ENCODE measurements around the gene NKIRAS1.
"Not testable (repeated sequence)": the region's sequence is repeated elsewhere in the genome, so short reads cannot be mapped to it uniquely, and the experiment has no call there.

The NKIRAS1 gene

GRCh38 chr3:23867400-23867799 is 49.4 kb downstream of the NKIRAS1 start:
- no peak for DNase-seq

DNA sequence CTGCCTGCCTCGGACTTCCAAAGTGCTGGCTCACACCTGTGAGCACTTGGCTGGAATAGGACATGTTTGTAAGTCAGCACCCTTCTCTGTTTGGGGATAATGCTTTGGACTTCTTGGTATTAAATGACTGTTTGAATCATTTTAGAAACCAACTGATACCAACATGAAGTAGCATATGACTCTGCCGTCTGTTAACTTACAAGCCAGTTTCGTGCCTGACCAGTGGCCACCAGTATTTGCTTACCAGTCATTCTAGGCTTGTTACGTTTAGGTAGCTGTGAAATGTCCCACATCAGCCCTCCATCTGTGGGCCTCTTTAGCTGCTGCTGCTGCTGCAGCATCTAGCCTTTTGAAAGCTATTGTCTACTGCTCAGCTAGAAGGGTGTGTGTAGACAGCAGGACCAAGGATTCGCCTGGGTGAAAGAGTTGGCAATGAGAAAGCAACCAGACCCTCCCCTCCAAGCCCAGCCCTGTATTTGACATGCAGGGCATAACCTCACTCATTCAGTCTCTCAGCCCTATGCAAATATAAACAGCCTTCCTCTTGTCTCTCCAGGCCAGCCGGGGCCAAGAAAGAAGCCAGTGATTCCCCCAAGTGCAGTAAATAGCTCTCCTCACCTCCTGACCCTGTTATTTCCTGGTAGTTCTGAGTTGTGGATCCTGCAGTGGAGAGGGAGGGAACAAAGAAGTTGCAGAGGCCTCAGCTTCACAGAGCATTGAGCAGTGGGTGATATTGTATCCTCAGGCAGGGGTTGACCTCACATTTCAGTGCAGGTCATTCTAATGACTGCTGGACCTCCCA is 51.0 kb downstream of the NKIRAS1 start:
- peak; percentile 12 for DNase-seq

DNA sequence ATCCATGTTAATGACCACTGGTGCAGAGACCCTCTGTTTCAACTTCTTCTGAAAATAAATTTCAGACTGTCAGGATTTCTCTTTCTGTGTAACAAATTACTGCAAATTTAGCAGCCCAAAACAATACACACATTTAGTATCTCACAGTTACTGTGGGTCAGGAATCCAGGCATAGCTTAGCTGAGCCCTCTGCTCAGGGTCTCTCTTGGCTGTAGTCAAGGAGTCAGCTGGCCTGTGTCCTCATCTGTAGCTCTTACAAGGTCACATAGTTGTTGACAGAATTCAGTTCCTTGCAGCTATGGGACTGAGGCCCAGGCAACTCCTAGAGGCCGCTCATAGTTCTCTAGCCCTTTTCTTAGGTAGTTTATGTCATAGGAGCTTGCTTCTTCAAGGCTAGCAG is 51.9 kb downstream of the NKIRAS1 start:
- DNase-seq = no peak

DNA sequence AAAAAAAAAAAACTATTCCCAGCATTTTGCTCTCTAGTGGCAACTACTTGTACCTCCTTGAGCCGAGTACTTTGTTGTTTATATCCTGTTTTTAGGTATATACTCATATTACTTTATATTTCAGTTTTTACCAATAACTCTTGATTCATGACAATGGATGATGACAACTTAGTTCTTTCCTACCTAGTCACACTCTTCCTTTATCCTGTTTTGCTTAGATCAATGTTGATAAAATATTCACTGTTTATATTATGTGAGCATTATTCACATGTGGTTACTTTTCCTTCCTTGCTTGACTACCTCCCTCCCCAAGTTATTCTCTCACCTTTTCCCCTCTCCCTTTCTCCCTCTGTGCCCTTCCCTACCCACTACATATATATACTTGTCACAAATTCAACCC is 53.7 kb downstream of the NKIRAS1 start:
- DNase-seq = no peak

GRCh38 chr3:23861689-23862088 is 55.1 kb downstream of the NKIRAS1 start:
- DNase-seq = no peak

DNA sequence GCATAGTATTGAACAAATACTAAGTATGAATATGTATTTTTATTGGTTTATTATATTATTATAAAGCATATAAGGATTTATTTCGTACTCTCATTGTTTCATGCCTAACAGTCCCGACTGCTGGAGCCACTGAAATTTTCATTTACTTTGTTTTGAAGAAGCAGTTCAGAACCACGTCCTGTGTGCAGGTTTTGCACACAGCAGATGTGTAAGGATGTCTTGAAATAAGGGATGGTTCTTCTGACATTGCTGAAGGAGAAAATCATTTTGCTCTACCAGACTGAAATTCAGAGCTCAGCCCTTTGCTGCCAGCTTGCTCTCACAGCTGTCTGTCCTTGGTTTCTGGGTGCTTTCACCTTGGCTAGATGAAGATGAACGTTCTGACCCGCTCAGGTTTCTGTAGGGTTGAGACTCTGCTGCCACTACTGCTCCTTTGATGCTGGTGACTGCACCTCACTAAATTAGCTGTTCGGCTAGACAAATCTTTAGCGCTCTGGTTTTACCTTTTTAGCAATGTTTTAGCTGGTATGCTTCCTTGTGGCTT is 56.9 kb downstream of the NKIRAS1 start:
- no peak for DNase-seq

GRCh38 chr3:23859012-23859743 is 57.6 kb downstream of the NKIRAS1 start:
- no peak for DNase-seq

GRCh38 chr3:23856286-23856685 is 60.5 kb downstream of the NKIRAS1 start:
- peak; percentile 41 for DNase-seq

GRCh38 chr3:23849462-23849861 is 67.3 kb downstream of the NKIRAS1 start:
- not testable (repeated sequence) for DNase-seq

DNA sequence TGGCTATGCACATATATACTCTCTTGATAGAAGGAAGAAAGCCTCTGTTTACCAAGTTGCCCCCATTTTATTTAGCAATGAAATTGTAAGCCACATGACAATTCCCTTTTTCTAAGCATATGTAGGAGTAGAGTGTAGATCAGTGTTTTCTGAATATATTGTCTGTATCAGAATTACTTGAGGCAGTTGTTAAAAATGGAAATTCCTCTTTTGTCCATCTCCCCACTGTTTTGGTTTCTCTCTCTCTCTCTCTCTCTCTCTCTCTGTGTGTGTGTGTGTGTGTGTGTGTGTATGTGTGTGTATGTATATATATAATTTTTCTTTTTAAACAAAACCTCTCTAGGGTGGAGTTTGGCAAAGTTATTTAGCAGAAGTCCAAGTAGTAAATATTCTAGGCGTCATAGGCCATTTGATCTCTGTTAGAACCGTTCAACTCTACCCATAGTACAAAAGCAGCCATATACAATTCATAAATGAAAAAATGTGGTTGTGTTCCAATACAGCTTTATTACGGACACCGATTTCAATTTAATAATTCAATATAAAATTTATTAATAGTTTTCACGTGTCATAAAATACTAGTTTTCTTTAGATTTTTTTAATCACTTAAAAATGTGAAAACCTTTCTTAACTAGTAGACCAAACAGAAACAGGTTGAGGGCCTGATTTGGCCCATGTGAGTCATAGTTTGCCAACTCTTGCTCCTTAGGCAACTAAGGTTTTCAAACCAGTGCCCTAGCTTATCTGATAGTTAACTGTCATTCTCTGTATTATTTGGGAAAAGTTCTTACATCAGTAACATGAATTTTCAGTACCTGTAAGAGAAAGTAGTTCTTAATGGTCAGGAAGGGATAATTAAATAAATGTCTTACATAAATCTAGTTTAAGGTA is 71.2 kb downstream of the NKIRAS1 start:
- DNase-seq = no peak

GRCh38 chr3:23843869-23844268 is 72.9 kb downstream of the NKIRAS1 start:
- DNase-seq = no peak

Data from fibroblast of skin of right biceps (primary cell).